ENCODE measurements around the gene TOR1AIP2. TPM values are rescaled to one million over a fixed set of nuclear protein-coding genes. Genes with fewer than 3 reads are reported as not detected.

Gene TOR1AIP2
- total RNA-seq, 4 donors from 2014 or later: 61.5 to 73.8 (median 68.0) TPM

GRCh38 chr1:179876300-179876715 is 1.3 kb downstream of the TOR1AIP2 start:
- Histone ChIP-seq H3K4me3 (peak overlapping the region; percentile 63 to 92), H3K9me3 (no peaks in the 10 kb centered on the region), H3K27ac (no peak overlapping the region), H3K27me3 (no peaks in the 10 kb centered on the region), H3K36me3 (peaks cover 3 to 15% of the 10 kb centered on the region in 2 donors), H3K4me1 (peaks cover 6 to 68% (median 19%) of the 10 kb centered on the region in 3 donors)
- ATAC-seq: no peak
- no peak for TF ChIP-seq POLR2AphosphoS5 (IDR thresholded peaks at IDR 0.05)
- TF ChIP-seq, protein P1, sequence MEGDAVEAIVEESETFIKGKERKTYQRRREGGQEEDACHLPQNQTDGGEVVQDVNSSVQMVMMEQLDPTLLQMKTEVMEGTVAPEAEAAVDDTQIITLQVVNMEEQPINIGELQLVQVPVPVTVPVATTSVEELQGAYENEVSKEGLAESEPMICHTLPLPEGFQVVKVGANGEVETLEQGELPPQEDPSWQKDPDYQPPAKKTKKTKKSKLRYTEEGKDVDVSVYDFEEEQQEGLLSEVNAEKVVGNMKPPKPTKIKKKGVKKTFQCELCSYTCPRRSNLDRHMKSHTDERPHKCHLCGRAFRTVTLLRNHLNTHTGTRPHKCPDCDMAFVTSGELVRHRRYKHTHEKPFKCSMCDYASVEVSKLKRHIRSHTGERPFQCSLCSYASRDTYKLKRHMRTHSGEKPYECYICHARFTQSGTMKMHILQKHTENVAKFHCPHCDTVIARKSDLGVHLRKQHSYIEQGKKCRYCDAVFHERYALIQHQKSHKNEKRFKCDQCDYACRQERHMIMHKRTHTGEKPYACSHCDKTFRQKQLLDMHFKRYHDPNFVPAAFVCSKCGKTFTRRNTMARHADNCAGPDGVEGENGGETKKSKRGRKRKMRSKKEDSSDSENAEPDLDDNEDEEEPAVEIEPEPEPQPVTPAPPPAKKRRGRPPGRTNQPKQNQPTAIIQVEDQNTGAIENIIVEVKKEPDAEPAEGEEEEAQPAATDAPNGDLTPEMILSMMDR (IDR thresholded peaks at IDR 0.05): no peak
- no peak for TF ChIP-seq EP300 (IDR thresholded peaks at IDR 0.05)
- TF ChIP-seq POLR2A (IDR thresholded peaks at IDR 0.05): no peak
- 54 to 59% methylated on average over 3 of the region's 3 CpGs for WGBS, 2 donors (ENCODE audit: low coverage in 1 of 2)

DNA sequence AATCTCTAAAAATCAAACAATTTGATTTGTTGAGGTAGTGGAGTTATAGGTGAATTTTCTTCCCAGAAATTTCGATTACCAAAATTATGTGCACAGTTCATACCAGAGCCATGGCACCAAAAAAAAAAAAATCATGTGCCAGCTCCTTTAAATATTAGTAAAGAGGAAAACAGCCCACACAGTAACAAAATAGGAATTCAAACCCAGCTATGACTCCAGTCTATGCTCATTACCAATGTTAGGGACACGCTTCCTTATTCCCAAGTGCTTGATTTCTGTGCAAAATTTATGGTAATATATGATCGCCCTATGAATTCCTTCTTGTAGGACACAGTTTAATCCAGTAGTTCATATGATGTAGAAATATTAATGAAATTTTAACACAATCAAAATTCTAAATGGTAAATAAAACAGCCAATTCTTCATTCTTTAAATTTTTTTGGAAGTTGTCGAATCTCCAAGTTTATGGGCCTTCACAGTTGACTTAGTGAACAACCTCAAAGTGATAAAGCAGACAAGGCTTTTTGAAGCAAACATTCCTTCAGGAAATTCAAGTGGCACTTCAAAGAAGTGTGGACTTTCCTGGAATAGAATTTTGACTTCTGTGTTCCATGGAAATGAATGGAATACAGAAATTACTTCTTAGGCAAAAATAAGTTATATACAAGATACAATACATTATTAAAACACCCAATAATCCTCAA is 1.9 kb downstream of the TOR1AIP2 start:
- ATAC-seq: no peak
- H3K27me3 ChIP-seq: no peaks in the 10 kb centered on the region
- H3K4me1 ChIP-seq: peaks cover 6 to 68% (median 17%) of the 10 kb centered on the region in 3 donors
- H3K36me3 ChIP-seq: peaks cover 3 to 15% of the 10 kb centered on the region in 2 donors
- no peak overlapping the region for H3K27ac ChIP-seq
- H3K4me3 ChIP-seq: peak overlapping the region; percentile 10 to 63
- TF ChIP-seq POLR2A (IDR thresholded peaks at IDR 0.05) (no peak), EP300 (IDR thresholded peaks at IDR 0.05) (no peak), POLR2AphosphoS5 (IDR thresholded peaks at IDR 0.05) (no peak)
- TF ChIP-seq, protein P1 (IDR thresholded peaks at IDR 0.05): no peak
- no peaks in the 10 kb centered on the region for H3K9me3 ChIP-seq
- 92 to 93% methylated on average over 4 of the region's 4 CpGs for WGBS, 2 donors (ENCODE audit: low coverage in 1 of 2)

DNA sequence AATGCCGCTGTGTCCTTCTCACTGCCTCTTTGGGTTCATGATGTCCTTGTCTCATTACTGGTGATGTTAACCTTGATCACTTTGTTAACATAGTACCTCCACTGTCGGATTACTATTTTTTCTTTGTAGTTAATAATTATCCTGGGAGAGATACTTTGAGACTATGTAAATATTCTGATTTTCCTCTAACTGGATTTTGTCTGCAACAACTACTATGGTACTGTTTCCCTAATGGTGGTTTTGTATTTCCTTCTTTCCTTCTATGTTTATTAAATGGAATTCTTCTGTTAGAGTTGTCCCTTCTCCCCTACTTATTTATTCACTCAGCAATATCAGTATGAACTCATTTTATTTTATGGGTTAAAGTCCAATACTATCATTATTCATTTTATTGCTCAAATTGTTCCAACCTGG is 4.2 kb downstream of the TOR1AIP2 start:
- TF ChIP-seq POLR2A (IDR thresholded peaks at IDR 0.05) (no peak), POLR2AphosphoS5 (IDR thresholded peaks at IDR 0.05) (no peak), EP300 (IDR thresholded peaks at IDR 0.05) (no peak)
- TF ChIP-seq, protein P1 (IDR thresholded peaks at IDR 0.05): no peak
- Histone ChIP-seq H3K9me3 (no peaks in the 10 kb centered on the region), H3K4me1 (peaks cover 6 to 67% (median 15%) of the 10 kb centered on the region in 3 donors), H3K27ac (no peak overlapping the region), H3K27me3 (no peaks in the 10 kb centered on the region), H3K36me3 (peaks cover 3 to 30% of the 10 kb centered on the region in 2 donors), H3K4me3 (no peak overlapping the region)
- ATAC-seq: no peak
- 88 to 92% methylated on average over 1 to 2 of the region's 2 CpGs for WGBS, 2 donors (ENCODE audit: low coverage in 1 of 2)

DNA sequence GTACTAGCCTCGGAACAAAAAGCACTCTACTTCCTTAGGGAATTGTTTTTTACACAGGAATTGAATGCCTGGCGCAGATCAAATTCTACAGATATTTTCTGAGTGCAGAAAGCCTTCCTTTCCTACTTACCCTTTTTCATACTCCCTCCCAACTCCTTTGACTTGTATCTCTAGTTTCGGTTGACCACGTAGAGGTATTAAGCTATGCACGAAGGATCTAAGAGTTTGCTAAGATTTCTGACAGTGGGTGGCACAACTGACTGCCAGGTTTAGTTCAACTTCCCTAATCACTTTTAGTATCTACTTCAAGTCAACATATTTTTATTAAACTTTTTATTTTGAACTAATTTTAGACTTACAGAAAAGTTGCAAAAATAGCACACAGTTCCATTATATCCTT is 5.0 kb downstream of the TOR1AIP2 start:
- no peak overlapping the region for H3K4me3 ChIP-seq

More for the DNA sequence above, 5.0 kb downstream of the TOR1AIP2 start:
- Histone ChIP-seq H3K9me3 (no peaks in the 10 kb centered on the region), H3K36me3 (peaks cover 3 to 38% of the 10 kb centered on the region in 2 donors), H3K27ac (peak overlapping the region in 1 of 4 donors; percentile 25), H3K27me3 (no peaks in the 10 kb centered on the region), H3K4me1 (peaks cover 6 to 73% (median 15%) of the 10 kb centered on the region in 3 donors)
- no peak for TF ChIP-seq POLR2A (IDR thresholded peaks at IDR 0.05)
- TF ChIP-seq, protein P1 (IDR thresholded peaks at IDR 0.05): no peak
- TF ChIP-seq EP300 (IDR thresholded peaks at IDR 0.05): no peak
- 74 to 82% methylated on average over 5 of the region's 5 CpGs for WGBS, 2 donors (ENCODE audit: low coverage in 1 of 2)
- no peak for ATAC-seq

Measured in gastroesophageal sphincter (tissue), 4 donors.